ENCODE data around the gene AP2A1. TPM values are rescaled to one million over a fixed set of nuclear protein-coding genes. Genes with fewer than 3 reads are reported as not detected.

The AP2A1 gene
- total RNA-seq (ENCODE audit: low replicate concordance), result 82.6 and 113 TPM in 2 replicates

GRCh38 chr19:49766930-49767299, at the start of gene AP2A1:
TSS of gene AP2A1 (plus strand) at chr19:49767001. CDS start at chr19:49767134, 133 bp downstream.

GRCh38 chr19:49763230-49763629, 3.6 kb upstream of the AP2A1 start, which contains the start of gene TSKS:
TSS of gene TSKS (minus strand) at chr19:49763306. CDS start at chr19:49763247, 59 bp downstream.

GRCh38 chr19:49812997-49813861, 46.4 kb downstream of the AP2A1 start, which contains the start of gene FUZ:
TSS of gene FUZ (minus strand) at chr19:49813292. CDS start at chr19:49813106, 186 bp downstream.

GRCh38 chr19:49817964-49818648, 51.3 kb downstream of the AP2A1 start, which contains the start of gene MED25:
TSS of gene MED25 (plus strand) at chr19:49818289. CDS start at chr19:49818342, 53 bp downstream.

GRCh38 chr19:49850487-49851342, 83.9 kb downstream of the AP2A1 start, which contains the start of gene PTOV1:
TSS of gene PTOV1 (plus strand) at chr19:49851159.

Other genes starting within 250 kb of the AP2A1 start
- gene RCN3, start 239.0 kb upstream of the AP2A1 start, total RNA-seq (ENCODE audit: low replicate concordance), result 288 and 330 TPM in 2 replicates
- 95.9 and 120 TPM in 2 replicates for gene NOSIP, start 186.4 kb upstream of the AP2A1 start, total RNA-seq (ENCODE audit: low replicate concordance)
- gene PRRG2, start 185.7 kb upstream of the AP2A1 start, total RNA-seq (ENCODE audit: low replicate concordance), result 0.12 and 0.83 TPM in 2 replicates
- gene PRR12, start 175.8 kb upstream of the AP2A1 start, total RNA-seq (ENCODE audit: low replicate concordance), result 1.1 and 1.2 TPM in 2 replicates
- gene RRAS, start 126.9 kb upstream of the AP2A1 start, total RNA-seq (ENCODE audit: low replicate concordance), result 53.2 and 59.3 TPM in 2 replicates
- 5.1 and 9.2 TPM in 2 replicates for gene SCAF1, start 124.8 kb upstream of the AP2A1 start, total RNA-seq (ENCODE audit: low replicate concordance)
- gene IRF3, start 101.1 kb upstream of the AP2A1 start, total RNA-seq (ENCODE audit: low replicate concordance), result 48.9 and 55.8 TPM in 2 replicates
- 2.2 and 3.0 TPM in 2 replicates for gene BCL2L12, start 101.1 kb upstream of the AP2A1 start, total RNA-seq (ENCODE audit: low replicate concordance)
- gene PRMT1, start 89.7 kb upstream of the AP2A1 start, total RNA-seq (ENCODE audit: low replicate concordance), result 531 and 544 TPM in 2 replicates
- gene ADM5, start 77.4 kb upstream of the AP2A1 start, total RNA-seq (ENCODE audit: low replicate concordance), result 0.15 and 0.59 TPM in 2 replicates
- gene CPT1C, start 75.9 kb upstream of the AP2A1 start, total RNA-seq (ENCODE audit: low replicate concordance), result 11.7 and 21.6 TPM in 2 replicates
- gene TSKS, start 3.7 kb upstream of the AP2A1 start, total RNA-seq (ENCODE audit: low replicate concordance), result 0.08 and 3.3 TPM in 2 replicates
- gene FUZ, start 46.3 kb downstream of the AP2A1 start, total RNA-seq (ENCODE audit: low replicate concordance), result 19.3 and 21.6 TPM in 2 replicates
- 13.0 and 14.7 TPM in 2 replicates for gene MED25, start 51.3 kb downstream of the AP2A1 start, total RNA-seq (ENCODE audit: low replicate concordance)
- gene PTOV1, start 84.2 kb downstream of the AP2A1 start, total RNA-seq (ENCODE audit: low replicate concordance), result 64.5 and 72.9 TPM in 2 replicates
- 25.7 and 40.7 TPM in 2 replicates for gene PNKP, start 100.6 kb downstream of the AP2A1 start, total RNA-seq (ENCODE audit: low replicate concordance)
- 7.1 and 9.8 TPM in 2 replicates for gene AKT1S1, start 110.4 kb downstream of the AP2A1 start, total RNA-seq (ENCODE audit: low replicate concordance)
- gene TBC1D17, start 110.7 kb downstream of the AP2A1 start, total RNA-seq (ENCODE audit: low replicate concordance), result 5.6 and 7.0 TPM in 2 replicates
- gene IL4I1, start 129.9 kb downstream of the AP2A1 start, total RNA-seq (ENCODE audit: low replicate concordance), result 0.23 TPM in 1 of 2 replicates, not detected in the other
- 2.8 and 8.8 TPM in 2 replicates for gene ATF5, start 162.2 kb downstream of the AP2A1 start, total RNA-seq (ENCODE audit: low replicate concordance)
- gene NUP62, start 162.5 kb downstream of the AP2A1 start, total RNA-seq (ENCODE audit: low replicate concordance), result 17.2 and 21.4 TPM in 2 replicates
- not detected in 2 replicates for gene SIGLEC11, start 194.2 kb downstream of the AP2A1 start, total RNA-seq (ENCODE audit: low replicate concordance)